Activated CD8-positive, alpha-beta T cell treated with anti-CD3 and anti-CD28 coated beads for 36 hours (primary cell): Measurements from ENCODE around the gene CAMK2G. TPM values are rescaled to one million over a fixed set of nuclear protein-coding genes. Genes with fewer than 3 reads are reported as not detected.

Source experiments
- ATAC-seq: fragments of 200-7000 bp; cut with Tn5 transposase; one replicate; pipeline ENCODE4 v1.10.0; 2021; ENCODE audit warnings: mild to moderate bottlenecking, moderate library complexity
- CTCF ChIA-PET: fragments of 350-600 bp; sonication (Branson Sonifier 250); formaldehyde crosslinking; loops from one replicate; lab custom pipeline; 2021; ENCODE audit warnings: antibody characterized with exemption; lab: Charles Lee
- POLR2A ChIA-PET: fragments of 350-600 bp; sonication (Branson Sonifier 250); formaldehyde crosslinking; loops from one replicate; lab custom pipeline; 2021; ENCODE audit warnings: antibody characterized with exemption; lab: Charles Lee
- DNase-seq: peaks from one replicate; pipeline ENCODE4 v3.0.0-alpha.2; 2020
- H3K27ac Mint-ChIP-seq: one replicate; pipeline ENCODE4 v1.8.0; 2021; ENCODE audit warnings: mild to moderate bottlenecking, mixed read lengths
- H3K27me3 Mint-ChIP-seq: one replicate; pipeline ENCODE4 v1.8.0; 2021; ENCODE audit warnings: mixed read lengths
- H3K36me3 Mint-ChIP-seq: one replicate; pipeline ENCODE4 v1.8.0; 2021; ENCODE audit warnings: low read depth, mixed read lengths
- H3K4me1 Mint-ChIP-seq: one replicate; pipeline ENCODE4 v1.8.0; 2021; ENCODE audit warnings: low read depth, mixed read lengths
- H3K4me3 Mint-ChIP-seq: one replicate; pipeline ENCODE4 v1.8.0; 2021; ENCODE audit warnings: mild to moderate bottlenecking, moderate library complexity, mixed read lengths
- H3K9me3 Mint-ChIP-seq: one replicate; pipeline ENCODE4 v1.8.0; 2021; ENCODE audit warnings: mixed read lengths
- intact Hi-C: fragments of 100-400 bp; cut with micrococcal nuclease; formaldehyde crosslinking; loops from one replicate; pipeline ENCODE4 v1.10.0; 2022
- total RNA-seq, 2 experiments: library from RNA; stranded (reverse); gene quantifications; one replicate each; pipeline ENCODE4 v1.2.3, GENCODE V29; 2021
- TF ChIP-seq, protein P1 (sequence below): fragments of 200-600 bp; IDR thresholded peaks from one replicate; pipeline ENCODE4 v1.8.0; 2022; ENCODE audit warnings: antibody characterized with exemption, mild to moderate bottlenecking

The CAMK2G gene
- total RNA-seq, 2 experiments from 2014 or later, result 17.8 to 18.5 TPM

DNA sequence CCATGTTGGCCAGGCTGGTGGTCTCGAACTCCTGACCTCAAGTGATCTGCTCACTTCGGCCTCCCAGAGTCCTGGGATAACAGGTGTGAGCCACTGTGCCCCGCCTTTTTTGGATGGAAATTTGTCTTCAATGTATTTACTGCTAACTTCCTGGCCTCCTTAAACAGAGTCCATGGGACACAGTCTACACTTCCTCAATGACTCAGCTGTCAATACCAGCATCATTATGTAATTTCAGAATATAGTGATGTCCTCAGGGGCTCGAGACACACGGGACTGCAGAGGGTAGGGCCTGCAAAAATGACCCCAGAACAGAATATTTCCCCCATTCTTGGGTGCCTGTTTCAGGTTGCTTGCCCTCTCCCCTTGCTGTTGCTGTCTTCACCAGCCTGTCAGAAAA is 31.1 kb downstream of the CAMK2G start:
- H3K27ac Mint-ChIP-seq, result no peak overlapping the region
- DNase-seq, result no peak
- H3K36me3 Mint-ChIP-seq, result peaks cover 15% of the 10 kb centered on the region
- TF ChIP-seq, protein P1, sequence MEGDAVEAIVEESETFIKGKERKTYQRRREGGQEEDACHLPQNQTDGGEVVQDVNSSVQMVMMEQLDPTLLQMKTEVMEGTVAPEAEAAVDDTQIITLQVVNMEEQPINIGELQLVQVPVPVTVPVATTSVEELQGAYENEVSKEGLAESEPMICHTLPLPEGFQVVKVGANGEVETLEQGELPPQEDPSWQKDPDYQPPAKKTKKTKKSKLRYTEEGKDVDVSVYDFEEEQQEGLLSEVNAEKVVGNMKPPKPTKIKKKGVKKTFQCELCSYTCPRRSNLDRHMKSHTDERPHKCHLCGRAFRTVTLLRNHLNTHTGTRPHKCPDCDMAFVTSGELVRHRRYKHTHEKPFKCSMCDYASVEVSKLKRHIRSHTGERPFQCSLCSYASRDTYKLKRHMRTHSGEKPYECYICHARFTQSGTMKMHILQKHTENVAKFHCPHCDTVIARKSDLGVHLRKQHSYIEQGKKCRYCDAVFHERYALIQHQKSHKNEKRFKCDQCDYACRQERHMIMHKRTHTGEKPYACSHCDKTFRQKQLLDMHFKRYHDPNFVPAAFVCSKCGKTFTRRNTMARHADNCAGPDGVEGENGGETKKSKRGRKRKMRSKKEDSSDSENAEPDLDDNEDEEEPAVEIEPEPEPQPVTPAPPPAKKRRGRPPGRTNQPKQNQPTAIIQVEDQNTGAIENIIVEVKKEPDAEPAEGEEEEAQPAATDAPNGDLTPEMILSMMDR, result no peak
- ChIA-PET POLR2A (no interaction called here), CTCF (interaction anchor here (0.8 to 13.2 kb wide), 2 partner anchors 35 to 207 kb away, joined by 3 to 430 read pairs; partner anchors contain the start of gene CAMK2G)
- H3K9me3 Mint-ChIP-seq, result no peaks in the 10 kb centered on the region
- H3K4me1 Mint-ChIP-seq, result no peaks in the 10 kb centered on the region
- intact Hi-C loops, result no loop called here
- H3K27me3 Mint-ChIP-seq, result no peaks in the 10 kb centered on the region
- H3K4me3 Mint-ChIP-seq, result no peak overlapping the region
- ATAC-seq, result no peak

- no peak for ATAC-seq
- Mint-ChIP-seq H3K4me3 (no peak overlapping the region), H3K4me1 (no peaks in the 10 kb centered on the region), H3K27me3 (no peaks in the 10 kb centered on the region), H3K36me3 (peaks cover 10% of the 10 kb centered on the region), H3K27ac (no peak overlapping the region), H3K9me3 (no peaks in the 10 kb centered on the region)
- POLR2A ChIA-PET, result no interaction called here
- intact Hi-C loops, result no loop called here
- TF ChIP-seq, protein P1, result no peak
- no peak for DNase-seq
- CTCF ChIA-PET, result interaction anchor here (13.2 kb wide), 1 partner anchor 36 kb away, joined by 430 read pairs; the partner anchor contains the start of gene CAMK2G
These were observed 32.0 kb downstream of the CAMK2G start for GRCh38 chr10:73842349-73842748.

DNA sequence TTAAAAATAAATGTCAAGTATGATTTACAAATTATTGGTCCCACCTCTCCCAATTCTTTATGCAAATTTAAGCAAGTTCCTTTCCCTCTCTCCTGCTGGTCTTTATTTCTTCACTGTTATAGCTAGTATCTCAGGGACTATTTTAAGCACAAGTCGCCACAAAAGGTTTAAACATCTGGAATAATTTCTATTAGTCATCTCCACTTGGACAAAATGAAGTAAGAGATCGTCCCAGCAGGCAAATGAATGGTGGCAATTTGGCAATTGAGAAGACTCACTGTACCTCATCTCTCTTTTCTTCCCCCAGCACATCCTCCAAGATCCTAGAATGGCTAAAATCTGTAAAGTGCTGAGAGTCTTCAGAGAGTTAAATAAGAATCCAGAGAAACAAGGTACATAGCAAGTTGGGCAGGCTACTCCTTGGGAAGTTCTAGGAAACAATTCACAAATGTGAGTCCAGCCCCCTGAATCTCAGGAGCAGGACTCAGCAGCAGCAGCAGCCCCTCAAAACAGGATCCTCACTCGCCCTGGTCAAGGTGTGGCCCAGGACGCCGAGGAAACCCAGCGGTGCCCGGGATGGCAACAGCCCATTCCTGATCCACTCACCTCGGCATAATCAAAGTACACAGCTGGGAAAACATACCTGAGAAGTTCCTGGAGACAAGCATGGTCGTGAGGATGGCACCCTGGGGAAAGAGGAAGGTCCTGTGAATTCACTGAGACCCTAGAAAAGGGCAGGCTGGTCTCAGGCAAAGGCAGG is 32.6 kb downstream of the CAMK2G start:
- H3K4me1 Mint-ChIP-seq, result no peaks in the 10 kb centered on the region
- no peak overlapping the region for H3K4me3 Mint-ChIP-seq
- TF ChIP-seq, protein P1, result no peak
- ATAC-seq, result no peak
- peaks cover 7% of the 10 kb centered on the region for H3K36me3 Mint-ChIP-seq
- H3K9me3 Mint-ChIP-seq, result no peaks in the 10 kb centered on the region
- ChIA-PET CTCF (interaction anchor here (13.2 kb wide), 1 partner anchor 37 kb away, joined by 430 read pairs; the partner anchor contains the start of gene CAMK2G), POLR2A (no interaction called here)
- H3K27ac Mint-ChIP-seq, result no peak overlapping the region
- intact Hi-C loops, result no loop called here
- DNase-seq, result no peak
- H3K27me3 Mint-ChIP-seq, result no peaks in the 10 kb centered on the region

DNA sequence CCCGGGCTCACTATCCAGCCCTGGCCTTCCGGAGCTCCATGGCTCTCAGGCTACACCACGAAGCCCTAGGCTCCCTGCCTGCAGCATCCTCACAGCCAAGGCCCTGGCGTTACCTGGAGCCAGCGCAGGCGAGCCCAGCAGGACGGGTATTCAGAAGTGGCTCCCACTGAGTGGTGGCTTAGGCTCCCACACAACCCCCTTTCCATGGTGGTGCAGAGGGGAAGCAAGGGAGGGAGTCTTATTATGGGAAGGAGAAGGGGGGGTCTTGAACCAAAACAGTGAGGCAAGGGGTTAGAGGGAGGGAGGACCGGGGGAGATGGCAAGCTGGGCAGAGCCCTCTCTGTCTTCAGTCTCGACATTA is 33.3 kb downstream of the CAMK2G start:
- DNase-seq (no peak), ATAC-seq (no peak)
- Mint-ChIP-seq H3K4me1 (no peaks in the 10 kb centered on the region), H3K9me3 (no peaks in the 10 kb centered on the region), H3K4me3 (no peak overlapping the region), H3K27ac (no peak overlapping the region), H3K36me3 (peaks cover 7% of the 10 kb centered on the region), H3K27me3 (no peaks in the 10 kb centered on the region)
- POLR2A ChIA-PET, result no interaction called here
- TF ChIP-seq, protein P1, result no peak
- CTCF ChIA-PET, result interaction anchor here (0.8 to 13.2 kb wide), 2 partner anchors 9 to 37 kb away, joined by 3 to 430 read pairs; partner anchors contain the start of gene CAMK2G
- intact Hi-C loops, result no loop called here
